WTC11 (cell line): ENCODE data around the gene WDR5B.

Source experiments
- RORB ChIP-seq: fragments of 250-450 bp; sonication (Bioruptor Pico); IDR thresholded peaks from 2 replicates; pipeline ENCODE4 v1.9.0; 2021; ENCODE audit warnings: mild to moderate bottlenecking
- TF ChIP-seq, protein P1 (sequence below): fragments of 200-600 bp; IDR thresholded peaks from 2 replicates; pipeline ENCODE4 v1.8.0; 2022; ENCODE audit warnings: antibody characterized with exemption
- TF ChIP-seq, protein P2 (sequence below): sonication (generic); formaldehyde crosslinking; IDR thresholded peaks from 2 replicates; pipeline ENCODE4 v1.8.1; 2023; ENCODE audit warnings: mild to moderate bottlenecking, missing genetic modification reagents, moderate library complexity

DNA sequence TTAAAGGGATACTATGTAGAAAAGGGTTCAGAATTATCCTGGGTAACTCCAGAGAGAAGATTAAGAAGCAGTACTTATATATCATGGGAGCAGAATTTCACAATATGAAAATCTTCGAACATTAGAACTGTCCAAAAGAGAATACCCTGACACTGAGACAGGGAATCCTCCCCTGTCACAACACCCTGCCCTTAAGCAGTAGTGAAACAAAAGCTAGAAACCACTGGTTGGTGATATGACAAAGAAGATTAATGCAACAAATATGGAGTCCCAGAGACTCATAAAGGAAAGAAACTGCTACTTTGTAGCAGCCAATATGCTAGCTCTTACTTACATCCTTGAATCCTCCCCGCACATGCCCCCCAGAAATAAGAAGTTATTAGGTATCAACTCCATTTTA is 51.4 kb downstream of the WDR5B start:
- TF ChIP-seq, protein P1, sequence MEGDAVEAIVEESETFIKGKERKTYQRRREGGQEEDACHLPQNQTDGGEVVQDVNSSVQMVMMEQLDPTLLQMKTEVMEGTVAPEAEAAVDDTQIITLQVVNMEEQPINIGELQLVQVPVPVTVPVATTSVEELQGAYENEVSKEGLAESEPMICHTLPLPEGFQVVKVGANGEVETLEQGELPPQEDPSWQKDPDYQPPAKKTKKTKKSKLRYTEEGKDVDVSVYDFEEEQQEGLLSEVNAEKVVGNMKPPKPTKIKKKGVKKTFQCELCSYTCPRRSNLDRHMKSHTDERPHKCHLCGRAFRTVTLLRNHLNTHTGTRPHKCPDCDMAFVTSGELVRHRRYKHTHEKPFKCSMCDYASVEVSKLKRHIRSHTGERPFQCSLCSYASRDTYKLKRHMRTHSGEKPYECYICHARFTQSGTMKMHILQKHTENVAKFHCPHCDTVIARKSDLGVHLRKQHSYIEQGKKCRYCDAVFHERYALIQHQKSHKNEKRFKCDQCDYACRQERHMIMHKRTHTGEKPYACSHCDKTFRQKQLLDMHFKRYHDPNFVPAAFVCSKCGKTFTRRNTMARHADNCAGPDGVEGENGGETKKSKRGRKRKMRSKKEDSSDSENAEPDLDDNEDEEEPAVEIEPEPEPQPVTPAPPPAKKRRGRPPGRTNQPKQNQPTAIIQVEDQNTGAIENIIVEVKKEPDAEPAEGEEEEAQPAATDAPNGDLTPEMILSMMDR = no peak
- TF ChIP-seq, protein P2, sequence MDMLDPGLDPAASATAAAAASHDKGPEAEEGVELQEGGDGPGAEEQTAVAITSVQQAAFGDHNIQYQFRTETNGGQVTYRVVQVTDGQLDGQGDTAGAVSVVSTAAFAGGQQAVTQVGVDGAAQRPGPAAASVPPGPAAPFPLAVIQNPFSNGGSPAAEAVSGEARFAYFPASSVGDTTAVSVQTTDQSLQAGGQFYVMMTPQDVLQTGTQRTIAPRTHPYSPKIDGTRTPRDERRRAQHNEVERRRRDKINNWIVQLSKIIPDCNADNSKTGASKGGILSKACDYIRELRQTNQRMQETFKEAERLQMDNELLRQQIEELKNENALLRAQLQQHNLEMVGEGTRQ (CRISPR knock-in tag) = no peak
- TF ChIP-seq RORB (CRISPR knock-in tag) = no peak
